H1 (cell line): ENCODE results near the gene LHFPL3. TPM values are rescaled to one million over a fixed set of nuclear protein-coding genes. Genes with fewer than 3 reads are reported as not detected.

ENCODE experiments used
- CHD1 ChIP-seq: IDR thresholded peaks from 2 replicates; pipeline ENCODE4 v1.6.1; 2012; ENCODE audit warnings: low read depth, low read length, improper control_type of control experiment
- RBBP5 ChIP-seq: IDR thresholded peaks from 2 replicates; pipeline ENCODE4 v1.7.1; 2012; ENCODE audit warnings: low read depth, mild to moderate bottlenecking, inconsistent platforms, low read length, moderate library complexity, borderline replicate concordance
- SP4 ChIP-seq: IDR thresholded peaks from 2 replicates; pipeline ENCODE4 v1.6.1; 2012; ENCODE audit warnings: low read length, inconsistent platforms
- polyA plus RNA-seq, 7 experiments: library from polyadenylated mRNA; depleted of rRNA in 3 of 7; stranded (reverse) in 5 of 7; unstranded in 2 of 7; fragments of >200 nt in 5 of 7; fragments of 200-250 nt in 2 of 7; gene quantifications; 1 replicate in 5 of 7; 2 replicates in 1 of 7; 4 replicates in 1 of 7; pipeline versions ENCODE4 v1.2.1 to v1.2.3, GENCODE V29; 2011 to 2013; ENCODE audit warnings: missing spikeins in 2 of 7, mixed read lengths in 2 of 7
- total RNA-seq: library from RNA; stranded (reverse); fragmentation: NEBNext Ultra II Directional; extraction: Animal tissue kit (Norgen Biotek cat#: 25700); gene quantifications from 2 replicates; pipeline ENCODE4 v1.2.1, GENCODE V29; 2021
- TF ChIP-seq, protein P1 (sequence below), 3 experiments: IDR thresholded peaks; 1 replicate in 2 of 3; 2 replicates in 1 of 3; pipeline versions ENCODE4 v1.5.1 to v1.6.1; 2011; ENCODE audit warnings: low read length in 3 of 3, mild to moderate bottlenecking in 3 of 3, inconsistent platforms in 2 of 3, low read depth in 1 of 3, moderate library complexity in 1 of 3; ENCODE audit not compliant: insufficient read depth in 1 of 3; ENCODE audit errors: control extremely low read depth in 1 of 3
- TF ChIP-seq, protein P2 (sequence below): IDR thresholded peaks from 2 replicates; pipeline ENCODE4 v1.6.1; 2011; ENCODE audit warnings: low read length, improper control_type of control experiment

Gene LHFPL3
- total and polyA plus RNA-seq, 2 of the 8 experiments (the other 6 are each of a cell fraction or from before 2014, with no cell fraction given): 0.24 to 0.50 TPM

DNA sequence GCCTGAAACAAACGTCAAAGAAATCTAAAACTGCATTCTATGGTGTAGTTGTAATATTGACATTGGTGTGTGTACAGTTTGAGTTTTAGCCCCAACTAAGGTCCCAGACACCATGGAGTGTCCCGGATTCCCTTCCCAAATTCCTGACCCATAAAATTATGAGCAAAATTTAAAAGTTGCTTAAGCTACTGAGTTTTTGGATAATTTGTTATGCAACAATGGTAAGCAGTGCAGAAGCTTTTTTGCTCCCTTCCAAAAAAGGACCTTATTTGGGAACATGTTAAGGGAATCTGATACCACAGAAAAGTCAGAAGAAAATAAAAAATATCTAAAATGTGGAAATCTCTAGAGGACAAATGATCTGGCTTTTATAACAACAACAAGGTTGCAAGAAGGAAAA is 622.4 kb downstream of the LHFPL3 start (continued):
- TF ChIP-seq, protein P1, sequence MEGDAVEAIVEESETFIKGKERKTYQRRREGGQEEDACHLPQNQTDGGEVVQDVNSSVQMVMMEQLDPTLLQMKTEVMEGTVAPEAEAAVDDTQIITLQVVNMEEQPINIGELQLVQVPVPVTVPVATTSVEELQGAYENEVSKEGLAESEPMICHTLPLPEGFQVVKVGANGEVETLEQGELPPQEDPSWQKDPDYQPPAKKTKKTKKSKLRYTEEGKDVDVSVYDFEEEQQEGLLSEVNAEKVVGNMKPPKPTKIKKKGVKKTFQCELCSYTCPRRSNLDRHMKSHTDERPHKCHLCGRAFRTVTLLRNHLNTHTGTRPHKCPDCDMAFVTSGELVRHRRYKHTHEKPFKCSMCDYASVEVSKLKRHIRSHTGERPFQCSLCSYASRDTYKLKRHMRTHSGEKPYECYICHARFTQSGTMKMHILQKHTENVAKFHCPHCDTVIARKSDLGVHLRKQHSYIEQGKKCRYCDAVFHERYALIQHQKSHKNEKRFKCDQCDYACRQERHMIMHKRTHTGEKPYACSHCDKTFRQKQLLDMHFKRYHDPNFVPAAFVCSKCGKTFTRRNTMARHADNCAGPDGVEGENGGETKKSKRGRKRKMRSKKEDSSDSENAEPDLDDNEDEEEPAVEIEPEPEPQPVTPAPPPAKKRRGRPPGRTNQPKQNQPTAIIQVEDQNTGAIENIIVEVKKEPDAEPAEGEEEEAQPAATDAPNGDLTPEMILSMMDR (IDR thresholded peaks at IDR 0.05; ENCODE audit: control extremely low read depth in 1 of 3, insufficient read depth in 1 of 3, low read depth in 1 of 3, low read length in 3 of 3): no peak
- TF ChIP-seq, protein P2, sequence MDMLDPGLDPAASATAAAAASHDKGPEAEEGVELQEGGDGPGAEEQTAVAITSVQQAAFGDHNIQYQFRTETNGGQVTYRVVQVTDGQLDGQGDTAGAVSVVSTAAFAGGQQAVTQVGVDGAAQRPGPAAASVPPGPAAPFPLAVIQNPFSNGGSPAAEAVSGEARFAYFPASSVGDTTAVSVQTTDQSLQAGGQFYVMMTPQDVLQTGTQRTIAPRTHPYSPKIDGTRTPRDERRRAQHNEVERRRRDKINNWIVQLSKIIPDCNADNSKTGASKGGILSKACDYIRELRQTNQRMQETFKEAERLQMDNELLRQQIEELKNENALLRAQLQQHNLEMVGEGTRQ: no peak
- TF ChIP-seq RBBP5: no peak
- no peak for TF ChIP-seq SP4
- no peak for TF ChIP-seq CHD1
